Measurements from ENCODE around the gene FOXL3. TPM values are rescaled to one million over a fixed set of nuclear protein-coding genes. Genes with fewer than 3 reads are reported as not detected.

FOXL3 gene
- total RNA-seq, 1 experiment from 2014 or later = not detected

GRCh38 chr7:276230-276835, 13.6 kb upstream of the FOXL3 start:
- intact Hi-C loops (cut with micrococcal nuclease) = no loop called here
- CTCF ChIA-PET = no interaction called here
- Histone ChIP-seq H3K4me3 (replicated peaks in 1 of 2; ENCODE audit: low read depth in 1 of 2, low read length in 2 of 2) (no peak overlapping the region), H3K9me2 (ENCODE audit: insufficient read depth) (no peaks in the 10 kb centered on the region), H3K4me2 (ENCODE audit: low read length) (no peak overlapping the region), H3K27ac (ENCODE audit: low read depth, low read length) (no peak overlapping the region), H3K27me3 (ENCODE audit: insufficient read depth, low read length) (no peaks in the 10 kb centered on the region), H3K79me2 (ENCODE audit: insufficient read depth, low read length) (no peaks in the 10 kb centered on the region), H3K9ac (ENCODE audit: low read length) (no peak overlapping the region), H4K20me1 (ENCODE audit: insufficient read depth) (no peaks in the 10 kb centered on the region), H3K9me3 (ENCODE audit: control insufficient read depth in 1 of 2, insufficient read depth in 1 of 2, low read depth in 1 of 2, low read length in 2 of 2) (peaks cover 7 to 12% of the 10 kb centered on the region in 2 experiments; a peak in 2 of 4 replicates), H3K4me1 (ENCODE audit: control insufficient read depth in 1 of 2, insufficient read depth in 2 of 2, low read length in 2 of 2) (no peaks in the 10 kb centered on the region), H2AFZ (ENCODE audit: low read depth, low read length, poor library complexity, severe bottlenecking) (no peak overlapping the region), H3K36me3 (ENCODE audit: control insufficient read depth in 1 of 2, insufficient read depth in 2 of 2, low read length in 2 of 2) (no peaks in the 10 kb centered on the region)
- DNase-seq (ENCODE audit: low read depth, low spot score) (no peak), ATAC-seq (no peak)
- POLR2A ChIA-PET = no interaction called here
- RAD21 ChIA-PET (ENCODE audit: low non-redundant PET in 1 of 2, low total read pairs in 2 of 2, uncharacterized antibody in 2 of 2, unreplicated experiment in 2 of 2) = no interaction called here
- TF ChIP-seq SRF (IDR thresholded peaks at IDR 0.05; ENCODE audit: low read depth) = no peak
- no peak for TF ChIP-seq YY1 (IDR thresholded peaks at IDR 0.05; ENCODE audit: extremely low read depth, insufficient replicate concordance, low read depth, low read length)
- TF ChIP-seq FOSL1 (IDR thresholded peaks at IDR 0.05; ENCODE audit: low read depth) = no peak
- TF ChIP-seq POLR2A (IDR thresholded peaks at IDR 0.05; ENCODE audit: borderline replicate concordance, extremely low read depth, insufficient read depth, insufficient read length) = no peak
- no peak for TF ChIP-seq TCF7L2 (IDR thresholded peaks at IDR 0.05; ENCODE audit: borderline replicate concordance, extremely low read depth, insufficient read depth, insufficient read length)
- TF ChIP-seq SIN3A (IDR thresholded peaks at IDR 0.05; ENCODE audit: low read depth) = no peak
- TF ChIP-seq REST (IDR thresholded peaks at IDR 0.05; ENCODE audit: low read depth) = no peak
- BruUV-seq (replicated peaks) = no TSS peak
